ENCODE results near the gene SYP.
A peak's percentile ranks its signal among the peaks of the same experiment; 100 is the strongest.

The SYP gene

DNA sequence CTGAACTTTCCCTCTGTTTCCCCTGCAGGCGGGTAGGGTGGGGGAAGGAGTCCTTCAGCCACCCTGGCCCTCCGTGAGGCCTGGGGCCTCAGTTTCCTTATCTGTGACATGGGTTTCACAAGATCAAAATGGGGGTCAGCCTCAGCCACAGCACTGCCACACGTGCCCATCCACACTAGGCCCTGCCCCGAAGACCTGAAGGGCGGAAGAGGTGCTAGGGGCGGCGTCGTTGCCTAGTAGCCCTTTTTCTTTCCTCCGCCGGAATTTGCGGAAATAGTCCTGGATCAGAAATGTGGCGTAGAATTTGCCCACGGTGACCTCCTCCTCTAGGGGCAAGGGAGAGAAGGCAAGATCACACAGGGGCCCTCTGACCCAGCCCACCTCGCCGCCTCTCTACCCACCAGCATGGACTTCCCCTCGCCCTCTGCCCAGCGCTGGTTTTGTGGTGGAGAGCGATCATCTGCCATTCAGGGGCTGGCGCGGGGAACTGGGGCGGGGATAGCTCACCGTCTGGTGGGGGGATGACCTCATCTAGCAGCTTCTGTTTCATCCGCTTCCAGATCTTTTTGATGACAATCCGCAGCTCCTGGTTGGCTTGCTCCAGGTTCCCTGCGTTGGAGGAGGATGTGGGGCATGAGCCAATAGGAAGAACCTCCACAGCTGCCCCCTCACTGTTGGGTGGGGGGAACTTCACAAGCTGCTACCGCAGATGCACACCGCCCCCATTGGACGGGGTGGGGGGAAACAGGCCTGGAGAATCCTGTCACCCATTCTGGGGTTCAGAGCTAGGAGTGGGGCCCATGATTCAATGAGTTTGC, 9.7 kb upstream of the SYP start:
- TF ChIP-seq POLR2A (IDR thresholded peaks at IDR 0.05; ENCODE audit: low read depth, low read length) (no peak), TAF1 (IDR thresholded peaks at IDR 0.05; ENCODE audit: low read depth, low read length) (no peak), POU2F2 (IDR thresholded peaks at IDR 0.05; ENCODE audit: low read depth, low read length) (no peak), POLR2AphosphoS5 (IDR thresholded peaks at IDR 0.05; ENCODE audit: low read depth, low read length) (no peak), SPI1 (IDR thresholded peaks at IDR 0.05; ENCODE audit: low read depth, low read length) (no peak), PAX5 (IDR thresholded peaks at IDR 0.05; ENCODE audit: insufficient read depth, low read length, severe bottlenecking) (no peak)
- FAIRE-seq (no peak), DNase-seq (ENCODE audit: insufficient read length, low spot score) (no peak)

DNA sequence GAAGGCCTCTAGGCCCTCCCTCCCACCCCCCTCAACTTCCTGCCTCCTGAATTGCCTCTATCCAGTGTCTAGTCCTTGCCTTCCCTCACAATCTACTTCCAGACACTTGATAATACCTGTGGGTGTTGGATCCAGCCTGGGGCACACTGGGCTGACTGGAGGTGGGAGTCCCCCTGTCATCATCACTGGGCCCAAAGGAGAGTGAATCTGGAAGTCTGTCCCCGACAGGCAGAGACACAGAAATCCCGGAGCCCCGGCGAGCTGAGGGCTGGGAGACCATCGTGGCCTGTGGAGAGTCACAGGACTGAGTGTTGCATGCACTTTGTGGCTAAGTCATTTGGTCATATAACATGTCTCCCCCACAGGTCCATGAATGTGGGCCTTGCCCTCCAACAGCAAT, 8.4 kb upstream of the SYP start:
- DNase-seq (ENCODE audit: insufficient read length, low spot score) (no peak), FAIRE-seq (no peak)
- TF ChIP-seq POU2F2 (IDR thresholded peaks at IDR 0.05; ENCODE audit: low read depth, low read length) (no peak), POLR2AphosphoS5 (IDR thresholded peaks at IDR 0.05; ENCODE audit: low read depth, low read length) (no peak), PAX5 (IDR thresholded peaks at IDR 0.05; ENCODE audit: insufficient read depth, low read length, severe bottlenecking) (no peak), SPI1 (IDR thresholded peaks at IDR 0.05; ENCODE audit: low read depth, low read length) (no peak), POLR2A (IDR thresholded peaks at IDR 0.05; ENCODE audit: low read depth, low read length) (no peak), TAF1 (IDR thresholded peaks at IDR 0.05; ENCODE audit: low read depth, low read length) (no peak)

DNA sequence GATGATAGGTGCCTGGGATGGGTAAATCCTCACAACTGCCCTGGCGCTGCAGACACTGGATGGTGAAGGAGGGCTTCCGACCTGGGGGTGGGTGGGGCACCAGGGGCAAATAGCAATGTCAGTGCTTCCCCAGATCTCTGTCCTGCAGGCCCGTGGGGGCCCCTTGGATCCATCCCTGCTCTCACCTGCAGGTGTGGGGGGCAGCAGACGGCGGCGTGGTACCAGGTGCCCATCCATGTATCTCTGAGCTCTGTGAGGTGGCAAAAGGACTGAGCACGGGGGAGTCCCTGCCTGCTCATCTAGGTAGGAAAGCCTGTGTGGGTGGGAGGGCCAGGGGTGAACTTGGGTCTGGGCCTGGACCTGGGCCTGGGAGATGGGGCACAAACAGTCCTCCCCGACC, 6.5 kb upstream of the SYP start:
- DNase-seq (ENCODE audit: insufficient read length, low spot score), result no peak
- no peak for FAIRE-seq
- no peak for TF ChIP-seq POLR2AphosphoS5 (IDR thresholded peaks at IDR 0.05; ENCODE audit: low read depth, low read length)
- no peak for TF ChIP-seq TAF1 (IDR thresholded peaks at IDR 0.05; ENCODE audit: low read depth, low read length)

DNA sequence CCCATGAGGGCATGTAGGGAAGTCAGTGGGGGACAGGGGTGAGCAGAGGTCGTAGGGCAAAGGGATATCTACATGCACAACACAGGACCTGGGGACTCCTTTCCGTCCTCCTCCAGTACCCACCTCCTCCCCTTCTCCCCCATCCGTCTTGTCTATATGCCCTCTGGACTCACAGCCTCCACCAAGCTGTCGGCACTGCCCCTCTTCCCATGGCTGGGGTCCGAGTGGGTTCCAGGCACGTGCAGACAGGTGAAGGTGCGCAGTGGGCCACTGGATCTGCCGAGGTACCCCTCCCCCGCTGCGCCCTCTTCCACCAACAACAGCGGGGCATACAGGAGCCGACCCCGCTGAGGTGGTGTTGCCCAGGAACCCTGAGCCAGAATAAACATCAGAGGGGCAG, 5.5 kb upstream of the SYP start:
- FAIRE-seq (no peak), DNase-seq (ENCODE audit: insufficient read length, low spot score) (no peak)
- TF ChIP-seq POLR2A (IDR thresholded peaks at IDR 0.05; ENCODE audit: low read depth, low read length), result no peak
- no peak for TF ChIP-seq POLR2AphosphoS5 (IDR thresholded peaks at IDR 0.05; ENCODE audit: low read depth, low read length)
- no peak for TF ChIP-seq PAX5 (IDR thresholded peaks at IDR 0.05; ENCODE audit: insufficient read depth, low read length, severe bottlenecking)
- no peak for TF ChIP-seq SPI1 (IDR thresholded peaks at IDR 0.05; ENCODE audit: low read depth, low read length)
- no peak for TF ChIP-seq POU2F2 (IDR thresholded peaks at IDR 0.05; ENCODE audit: low read depth, low read length)
- TF ChIP-seq TAF1 (IDR thresholded peaks at IDR 0.05; ENCODE audit: low read depth, low read length), result no peak

DNA sequence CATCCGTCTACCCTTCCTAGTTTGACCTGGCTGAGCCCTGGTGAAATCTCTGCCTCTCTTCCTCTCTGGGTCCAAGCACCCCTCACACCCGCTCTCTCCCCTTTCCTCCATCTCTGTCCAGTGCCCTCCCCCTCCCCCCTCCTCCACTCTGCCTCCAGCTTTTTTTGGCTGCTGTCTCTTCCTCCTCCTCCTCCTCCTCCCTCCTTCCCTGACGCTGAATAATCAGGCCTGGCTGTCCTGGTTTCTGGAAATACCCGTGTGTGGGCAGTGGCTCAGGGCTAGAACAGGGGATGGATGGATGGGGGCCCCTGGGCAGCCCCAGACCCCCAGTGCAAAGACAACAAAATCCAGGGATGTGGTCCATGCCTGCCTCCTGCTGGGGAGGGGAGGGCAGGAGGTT, 4.7 kb upstream of the SYP start:
- no peak for TF ChIP-seq POU2F2 (IDR thresholded peaks at IDR 0.05; ENCODE audit: low read depth, low read length)
- no peak for TF ChIP-seq SPI1 (IDR thresholded peaks at IDR 0.05; ENCODE audit: low read depth, low read length)
- no peak for TF ChIP-seq TAF1 (IDR thresholded peaks at IDR 0.05; ENCODE audit: low read depth, low read length)
- no peak for TF ChIP-seq PAX5 (IDR thresholded peaks at IDR 0.05; ENCODE audit: insufficient read depth, low read length, severe bottlenecking)
- TF ChIP-seq POLR2AphosphoS5 (IDR thresholded peaks at IDR 0.05; ENCODE audit: low read depth, low read length), result no peak
- no peak for TF ChIP-seq POLR2A (IDR thresholded peaks at IDR 0.05; ENCODE audit: low read depth, low read length)
- FAIRE-seq (no peak), DNase-seq (ENCODE audit: insufficient read length, low spot score) (no peak)

DNA sequence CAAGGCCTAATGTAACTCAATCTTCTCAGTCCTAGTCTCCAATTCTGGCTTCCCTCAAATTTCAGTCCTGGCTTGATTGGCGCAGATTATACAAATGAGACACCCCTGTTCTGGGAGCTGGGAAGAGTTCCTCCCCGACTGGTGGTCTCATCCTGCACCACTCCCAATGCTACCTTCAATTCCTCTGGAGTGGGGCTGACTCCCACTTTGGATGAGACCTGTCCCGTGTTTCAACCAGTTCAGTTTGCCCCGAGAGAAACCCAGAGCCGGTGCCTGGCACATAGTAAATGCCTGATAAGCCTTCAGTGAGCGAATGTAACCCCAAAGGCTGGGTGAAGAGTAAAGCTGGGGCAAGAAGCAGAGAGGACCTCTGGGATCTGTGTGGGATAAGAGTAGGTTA, 4.0 kb upstream of the SYP start:
- no peak for TF ChIP-seq PAX5 (IDR thresholded peaks at IDR 0.05; ENCODE audit: insufficient read depth, low read length, severe bottlenecking)
- TF ChIP-seq POLR2A (IDR thresholded peaks at IDR 0.05; ENCODE audit: low read depth, low read length), result no peak
- no peak for TF ChIP-seq POLR2AphosphoS5 (IDR thresholded peaks at IDR 0.05; ENCODE audit: low read depth, low read length)
- TF ChIP-seq POU2F2 (IDR thresholded peaks at IDR 0.05; ENCODE audit: low read depth, low read length), result no peak
- no peak for TF ChIP-seq TAF1 (IDR thresholded peaks at IDR 0.05; ENCODE audit: low read depth, low read length)
- TF ChIP-seq SPI1 (IDR thresholded peaks at IDR 0.05; ENCODE audit: low read depth, low read length), result no peak
- FAIRE-seq (no peak), DNase-seq (ENCODE audit: insufficient read length, low spot score) (no peak)

DNA sequence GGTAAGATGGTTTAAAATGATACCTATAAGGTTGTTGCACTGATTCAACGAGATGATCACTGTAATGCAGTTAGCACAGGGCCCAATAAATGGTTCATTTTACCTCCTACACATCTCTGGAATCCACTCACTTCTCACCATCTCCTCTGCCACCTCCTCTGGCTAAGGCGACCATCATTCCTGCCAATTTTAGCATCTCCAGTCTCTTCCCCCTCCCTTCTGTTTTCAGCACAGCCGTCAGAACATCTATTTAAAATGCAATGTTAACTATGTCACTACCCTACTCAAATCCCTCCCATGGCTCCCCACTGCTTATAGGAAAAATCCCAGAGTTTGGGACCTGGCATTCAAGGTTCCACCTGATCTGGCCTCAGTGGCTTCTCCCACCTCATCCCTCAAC, 3.5 kb upstream of the SYP start:
- no peak for TF ChIP-seq POLR2A (IDR thresholded peaks at IDR 0.05; ENCODE audit: low read depth, low read length)
- DNase-seq (ENCODE audit: insufficient read length, low spot score), result no peak
- FAIRE-seq, result no peak

DNA sequence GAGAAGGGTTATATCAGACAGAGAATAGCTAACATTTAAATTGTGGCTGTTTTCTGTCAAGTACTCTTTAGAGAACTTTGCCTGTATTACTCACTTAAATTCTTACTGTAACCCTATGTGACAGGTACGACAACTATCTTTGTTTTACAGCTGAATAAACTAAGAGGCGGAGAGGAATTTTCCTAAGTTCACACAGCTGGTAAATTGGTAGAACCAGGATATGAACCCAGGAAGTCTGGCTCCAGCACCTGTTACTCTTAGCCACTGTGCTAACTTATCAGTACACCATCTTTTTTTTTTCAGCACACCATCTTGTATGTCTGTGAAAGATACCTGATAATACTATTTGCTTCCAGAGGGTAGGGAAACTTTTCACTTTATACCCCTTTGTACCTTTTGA, 2.0 kb upstream of the SYP start:
- FAIRE-seq, result no peak
- no peak for DNase-seq (ENCODE audit: insufficient read length, low spot score)
- no peak for TF ChIP-seq POLR2AphosphoS5 (IDR thresholded peaks at IDR 0.05; ENCODE audit: low read depth, low read length)

DNA sequence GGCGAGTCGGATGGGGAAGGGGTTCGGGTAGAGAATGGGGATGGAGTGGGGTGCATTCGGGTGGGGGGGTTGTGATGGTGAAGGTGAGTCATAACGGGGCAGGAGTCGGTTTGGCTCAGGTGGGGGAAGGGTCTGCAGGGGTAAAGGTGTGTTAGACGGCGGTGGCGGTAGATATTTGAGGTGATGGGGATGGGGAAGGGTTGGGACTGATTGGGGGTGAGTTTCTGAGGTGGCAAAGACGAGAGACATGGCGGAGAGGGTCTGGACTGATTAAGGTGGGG, 738 bp downstream of the SYP start:
- DNase-seq (ENCODE audit: insufficient read length, low spot score), result no peak
- FAIRE-seq, result no peak
- no peak for TF ChIP-seq POU2F2 (IDR thresholded peaks at IDR 0.05; ENCODE audit: low read depth, low read length)
- TF ChIP-seq POLR2AphosphoS5 (IDR thresholded peaks at IDR 0.05; ENCODE audit: low read depth, low read length), result no peak
- TF ChIP-seq POLR2A (IDR thresholded peaks at IDR 0.05; ENCODE audit: low read depth, low read length), result no peak
- TF ChIP-seq SPI1 (IDR thresholded peaks at IDR 0.05; ENCODE audit: low read depth, low read length), result no peak
- no peak for TF ChIP-seq TAF1 (IDR thresholded peaks at IDR 0.05; ENCODE audit: low read depth, low read length)
- TF ChIP-seq PAX5 (IDR thresholded peaks at IDR 0.05; ENCODE audit: insufficient read depth, low read length, severe bottlenecking), result no peak

DNA sequence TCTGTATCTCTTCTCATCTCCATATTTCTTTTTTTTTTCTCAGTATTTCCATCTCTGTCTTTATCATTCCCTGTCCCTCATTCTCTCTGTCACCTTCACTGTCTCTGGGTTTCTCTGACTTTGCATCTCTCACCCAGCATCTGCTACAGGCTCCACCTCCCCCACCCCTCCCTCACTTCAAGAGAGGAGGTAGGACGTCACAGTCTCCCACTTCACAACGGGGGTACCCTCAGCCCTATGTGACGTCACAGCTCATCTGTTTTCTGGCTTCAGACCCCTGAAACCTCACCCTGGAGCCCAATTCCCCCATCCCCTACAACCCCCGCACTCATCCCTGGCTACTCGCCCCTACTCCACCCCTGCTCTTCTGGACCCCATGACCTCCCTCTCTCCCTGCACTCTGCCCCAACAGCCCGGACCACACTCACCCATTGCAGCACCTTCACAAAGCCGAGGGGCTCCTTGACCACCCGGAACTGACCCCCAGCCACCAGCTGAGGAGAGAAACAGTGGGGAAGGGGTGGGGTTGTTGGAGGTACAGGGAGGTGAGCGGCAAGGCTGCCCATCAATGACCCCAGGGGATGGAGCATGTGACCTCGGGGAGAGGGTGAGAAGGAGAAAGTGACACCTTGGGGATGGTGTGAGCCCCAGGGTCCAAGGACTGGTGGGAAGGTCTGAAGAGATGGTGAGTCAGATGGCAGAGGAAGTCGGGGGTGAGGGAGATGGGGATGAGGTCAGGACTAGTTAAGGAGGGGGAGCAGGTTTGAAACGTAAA, 1.3 kb downstream of the SYP start:
- TF ChIP-seq POLR2A (IDR thresholded peaks at IDR 0.05; ENCODE audit: low read depth, low read length), result no peak
- TF ChIP-seq SPI1 (IDR thresholded peaks at IDR 0.05; ENCODE audit: low read depth, low read length), result no peak
- no peak for TF ChIP-seq PAX5 (IDR thresholded peaks at IDR 0.05; ENCODE audit: insufficient read depth, low read length, severe bottlenecking)
- TF ChIP-seq TAF1 (IDR thresholded peaks at IDR 0.05; ENCODE audit: low read depth, low read length), result no peak
- no peak for TF ChIP-seq POU2F2 (IDR thresholded peaks at IDR 0.05; ENCODE audit: low read depth, low read length)
- no peak for TF ChIP-seq POLR2AphosphoS5 (IDR thresholded peaks at IDR 0.05; ENCODE audit: low read depth, low read length)
- FAIRE-seq (peak; percentile 81), DNase-seq (ENCODE audit: insufficient read length, low spot score) (no peak)
